Uterus (tissue), 2 donors: ENCODE results near the gene NEBL.

Experiments
- POLR2A ChIP-seq, 2 donors: fragments of 450-650 bp; IDR thresholded peaks; one replicate each; pipeline ENCODE4 v1.6.1; 2016; ENCODE audit warnings: antibody characterized with exemption in 2 of 2, mild to moderate bottlenecking in 1 of 2, moderate library complexity in 1 of 2
- TF ChIP-seq, protein P1 (sequence below), 4 experiments: fragments of 200-600 bp in 2 of 4; fragments of 450-650 bp in 2 of 4; sonication (generic) in 2 of 4; IDR thresholded peaks; one replicate each; pipeline ENCODE4 v1.5.1; 2016 to 2019; ENCODE audit warnings: antibody characterized with exemption in 4 of 4, mild to moderate bottlenecking in 2 of 4, moderate library complexity in 1 of 4

DNA sequence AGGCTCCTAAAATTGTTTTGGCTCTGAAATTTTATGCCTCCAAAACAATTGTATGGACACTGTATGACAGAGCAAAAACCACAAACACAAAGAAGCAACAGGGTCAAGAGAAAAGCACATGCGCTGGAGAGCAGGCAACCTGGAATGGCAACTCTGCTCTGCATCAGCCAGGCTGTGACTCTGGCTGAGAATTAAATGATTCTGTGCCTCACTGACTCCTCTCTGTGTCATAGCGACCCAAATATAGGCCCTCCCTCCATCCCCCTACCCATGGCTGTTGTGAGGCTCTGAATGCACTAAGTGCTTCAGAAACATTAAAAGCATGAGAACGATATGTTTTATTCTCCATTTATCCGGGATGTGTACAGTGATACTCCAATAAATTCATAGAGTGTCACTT lies 24.9 kb upstream of the NEBL start:
- TF ChIP-seq, protein P1, sequence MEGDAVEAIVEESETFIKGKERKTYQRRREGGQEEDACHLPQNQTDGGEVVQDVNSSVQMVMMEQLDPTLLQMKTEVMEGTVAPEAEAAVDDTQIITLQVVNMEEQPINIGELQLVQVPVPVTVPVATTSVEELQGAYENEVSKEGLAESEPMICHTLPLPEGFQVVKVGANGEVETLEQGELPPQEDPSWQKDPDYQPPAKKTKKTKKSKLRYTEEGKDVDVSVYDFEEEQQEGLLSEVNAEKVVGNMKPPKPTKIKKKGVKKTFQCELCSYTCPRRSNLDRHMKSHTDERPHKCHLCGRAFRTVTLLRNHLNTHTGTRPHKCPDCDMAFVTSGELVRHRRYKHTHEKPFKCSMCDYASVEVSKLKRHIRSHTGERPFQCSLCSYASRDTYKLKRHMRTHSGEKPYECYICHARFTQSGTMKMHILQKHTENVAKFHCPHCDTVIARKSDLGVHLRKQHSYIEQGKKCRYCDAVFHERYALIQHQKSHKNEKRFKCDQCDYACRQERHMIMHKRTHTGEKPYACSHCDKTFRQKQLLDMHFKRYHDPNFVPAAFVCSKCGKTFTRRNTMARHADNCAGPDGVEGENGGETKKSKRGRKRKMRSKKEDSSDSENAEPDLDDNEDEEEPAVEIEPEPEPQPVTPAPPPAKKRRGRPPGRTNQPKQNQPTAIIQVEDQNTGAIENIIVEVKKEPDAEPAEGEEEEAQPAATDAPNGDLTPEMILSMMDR (IDR thresholded peaks at IDR 0.05), result no peak
- no peak for TF ChIP-seq POLR2A (IDR thresholded peaks at IDR 0.05)
